HepG2 (cell line): ENCODE data around the gene TNK1. TPM values are rescaled to one million over a fixed set of nuclear protein-coding genes. Genes with fewer than 3 reads are reported as not detected.

Source experiments
- ATAC-seq: fragments of 200-7000 bp; cut with Tn5 transposase; 3 replicates; pipeline ENCODE4 v1.9.1; 2020; ENCODE audit warnings: mild to moderate bottlenecking, moderate library complexity
- BruUV-seq: library from RNA; stranded (reverse); fragments of 400-500 nt; replicated peaks from 2 replicates; lab custom pipeline; 2021; lab: Mats Ljungman, UMichigan
- CTCF ChIA-PET: fragments of 300-600 bp; formaldehyde crosslinking; extraction: SDS; loops from one replicate; lab custom pipeline; 2021; ENCODE audit warnings: low total read pairs, inconsistent platforms, low intra/inter-chr PET ratio; lab: Yijun Ruan, JAX
- POLR2A ChIA-PET: fragments of 350-600 bp; sonication (Branson Sonifier 250); formaldehyde crosslinking; loops from one replicate; lab custom pipeline; 2020; ENCODE audit warnings: antibody characterized with exemption, inconsistent platforms; lab: Yijun Ruan, JAX
- DNase-seq: peaks from one replicate; pipeline ENCODE4 v3.0.0-alpha.2; 2015; ENCODE audit warnings: low spot score
- FAIRE-seq: peaks from 3 replicates; lab custom pipeline; 2011; peaks lifted over from hg19 to GRCh38; lab: Jason Lieb, UNC
- H2AFZ ChIP-seq: one replicate; pipeline ENCODE4 v1.6.1; 2011; ENCODE audit warnings: low read length, inconsistent platforms
- H3K27ac ChIP-seq: fragments of 300-600 bp; 3 replicates; pipeline ENCODE4 v1.8.0; 2011; ENCODE audit warnings: mixed run types, mild to moderate bottlenecking, mixed read lengths, low read length, inconsistent platforms; ENCODE audit not compliant: insufficient read depth; ENCODE audit errors: extremely low read length
- H3K27me3 ChIP-seq, 2 experiments: fragments of 200-600 bp in 1 of 2; 2 replicates in 1 of 2; 3 replicates in 1 of 2; pipeline versions ENCODE4 v1.6.0 to v1.8.0; 2011; ENCODE audit warnings: low read length in 2 of 2, mild to moderate bottlenecking in 2 of 2, moderate library complexity in 2 of 2, inconsistent platforms in 1 of 2; ENCODE audit not compliant: insufficient read depth in 2 of 2, control insufficient read depth in 1 of 2
- H3K36me3 ChIP-seq, 2 experiments: fragments of 200-600 bp in 1 of 2; replicated peaks in 1 of 2; 2 replicates in 1 of 2; 3 replicates in 1 of 2; pipeline versions ENCODE4 v1.5.1 to v1.8.0; 2011; ENCODE audit warnings: low read length in 2 of 2, inconsistent platforms in 1 of 2; ENCODE audit not compliant: insufficient read depth in 2 of 2, control insufficient read depth in 1 of 2
- H3K4me1 ChIP-seq: 2 replicates; pipeline ENCODE4 v1.5.1; 2012; ENCODE audit warnings: low read length, inconsistent platforms; ENCODE audit not compliant: insufficient read depth
- H3K4me2 ChIP-seq: 2 replicates; pipeline ENCODE4 v1.6.0; 2011; ENCODE audit warnings: low read depth, low read length, inconsistent platforms
- H3K4me3 ChIP-seq, 3 experiments: fragments of 200-600 bp in 1 of 3; sonication (generic), shearing (Covaris generic) in 1 of 3; replicated peaks in 1 of 3; 2 replicates each; pipeline ENCODE4 v1.5.1; 2011 to 2016; ENCODE audit warnings: low read length in 3 of 3, inconsistent platforms in 2 of 3, low read depth in 2 of 3, mild to moderate bottlenecking in 2 of 3, control low read depth in 1 of 3, mixed read lengths in 1 of 3; ENCODE audit not compliant: insufficient read depth in 1 of 3
- H3K79me2 ChIP-seq: one replicate; pipeline ENCODE4 v1.6.1; 2011; ENCODE audit warnings: low read length, inconsistent platforms; ENCODE audit not compliant: insufficient read depth
- H3K9ac ChIP-seq: 2 replicates; pipeline ENCODE4 v1.6.0; 2011; ENCODE audit warnings: mild to moderate bottlenecking, low read depth, low read length, inconsistent platforms; ENCODE audit not compliant: insufficient read depth
- H3K9me3 ChIP-seq: 2 replicates; pipeline ENCODE4 v1.5.1; 2012; ENCODE audit warnings: mild to moderate bottlenecking, low read length
- H4K20me1 ChIP-seq: 2 replicates; pipeline ENCODE4 v1.6.0; 2011; ENCODE audit warnings: inconsistent platforms, mild to moderate bottlenecking, low read length, moderate library complexity; ENCODE audit not compliant: insufficient read depth
- HMGXB3 ChIP-seq: sonication (generic); formaldehyde crosslinking; IDR thresholded peaks from 2 replicates; pipeline ENCODE4 v1.4.0; 2020; ENCODE audit warnings: missing genetic modification reagents, borderline replicate concordance
- MAFF ChIP-seq: IDR thresholded peaks from 2 replicates; pipeline ENCODE4 v1.6.1; 2011; ENCODE audit warnings: low read depth, low read length, improper control_type of control experiment
- MTF2 ChIP-seq: sonication (generic); formaldehyde crosslinking; IDR thresholded peaks from 2 replicates; pipeline ENCODE4 v1.5.0; 2020; ENCODE audit warnings: missing genetic modification reagents, borderline replicate concordance
- ZC3H4 ChIP-seq: sonication (generic); formaldehyde crosslinking; IDR thresholded peaks from 2 replicates; pipeline ENCODE4 v1.4.0; 2020; ENCODE audit warnings: missing genetic modification reagents, borderline replicate concordance
- ZMYM4 ChIP-seq: sonication (generic); formaldehyde crosslinking; IDR thresholded peaks from 2 replicates; pipeline ENCODE4 v1.8.1; 2023; ENCODE audit warnings: mild to moderate bottlenecking, missing genetic modification reagents
- ZNF558 ChIP-seq: sonication (generic); formaldehyde crosslinking; IDR thresholded peaks from 2 replicates; pipeline ENCODE4 v1.9.0; 2022; ENCODE audit warnings: mild to moderate bottlenecking, missing genetic modification reagents, borderline replicate concordance
- WGBS: methylation state at CpG from one replicate; pipeline ENCODE4 v1.1.6; 2017; ENCODE audit warnings: low lambda C conversion rate; 5-methylcytosine and 5-hydroxymethylcytosine counted together
- in situ Hi-C: cut with HindIII; loops from 2 replicates; pipeline ENCODE4 v1.10.0; 2017; ENCODE audit warnings: low pct_unique_long_range_greater_than_20kb; ENCODE audit not compliant: extremely low pct_ligation_motif_present
- intact Hi-C: fragments of 100-400 bp; cut with micrococcal nuclease; formaldehyde crosslinking; loops from one replicate; pipeline ENCODE4 v1.10.0; 2022; ENCODE audit not compliant: unreplicated experiment
- polyA plus RNA-seq, 8 experiments: library from polyadenylated mRNA; depleted of rRNA in 3 of 8; stranded (reverse) in 7 of 8; unstranded in 1 of 8; fragments of >200 nt; fragmentation: Illumina TruSeq in 4 of 8; extraction: Trizol in 4 of 8; gene quantifications; 2 replicates each; pipeline versions ENCODE4 v1.2.1 to v1.2.3, GENCODE V29; 2011 to 2016; ENCODE audit warnings: low read depth in 4 of 8, missing spikeins in 1 of 8, mixed read lengths in 1 of 8; ENCODE audit not compliant: insufficient read depth in 1 of 8
- total RNA-seq, 5 experiments: library from RNA; depleted of rRNA; stranded (reverse); fragments of >200 nt; fragmentation: Illumina TruSeq; extraction: Trizol; gene quantifications; 2 replicates each; pipeline ENCODE4 v1.2.3, GENCODE V29; 2016; ENCODE audit warnings: low read depth in 1 of 5
- TF ChIP-seq, protein P1 (sequence below): sonication (generic); formaldehyde crosslinking; IDR thresholded peaks from 2 replicates; pipeline ENCODE4 v1.9.0; 2022; ENCODE audit warnings: low read depth, missing genetic modification reagents
- TF ChIP-seq, protein P2 (sequence below): sonication (generic); formaldehyde crosslinking; IDR thresholded peaks from 2 replicates; pipeline ENCODE4 v1.8.0; 2022; ENCODE audit warnings: missing genetic modification reagents, low read depth, mild to moderate bottlenecking, borderline replicate concordance

The TNK1 gene
- total and polyA plus RNA-seq, 2 of the 13 experiments (the other 11 are each of a cell fraction or from before 2014, with no cell fraction given): 2.0 to 3.5 TPM

DNA sequence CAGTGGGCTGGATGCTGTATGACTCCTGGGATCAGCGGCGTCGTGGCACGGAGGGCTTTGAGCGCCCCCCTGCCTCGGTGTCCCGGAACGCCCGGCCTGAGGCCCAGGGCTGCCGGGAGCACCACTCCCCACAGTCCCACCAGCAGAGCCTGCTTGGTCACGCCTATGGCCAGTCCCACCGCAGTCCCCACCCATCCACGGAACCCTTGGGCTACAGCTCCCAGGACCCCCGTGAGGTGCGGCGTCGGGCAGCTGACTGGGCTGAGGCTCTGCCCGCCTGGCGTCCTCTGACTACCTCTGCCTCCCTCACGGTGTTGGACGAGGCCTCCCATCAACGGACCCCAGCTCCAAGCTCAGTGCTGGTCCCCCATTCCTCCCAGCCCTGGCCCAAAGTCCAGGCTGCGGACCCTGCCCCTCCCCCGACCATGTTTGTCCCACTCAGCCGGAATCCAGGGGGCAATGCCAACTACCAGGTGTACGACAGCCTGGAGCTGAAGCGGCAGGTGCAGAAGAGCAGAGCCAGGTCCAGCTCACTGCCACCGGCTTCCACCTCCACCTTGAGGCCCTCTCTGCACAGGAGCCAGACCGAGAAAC is 46.1 kb downstream of the TNK1 start:
- WGBS: 49% methylated on average over 12 of the region's 29 CpGs
- 0 out of 2 replicates have a peak overlapping the region, but pooled peaks have one; percentile 11 for H3K4me2 ChIP-seq
- no peaks in the 10 kb centered on the region for H3K9me3 ChIP-seq
- intact Hi-C loops: no loop called here
- no peak overlapping the region for H2AFZ ChIP-seq
- H3K27ac ChIP-seq: no peak overlapping the region
- peaks cover 3% of the 10 kb centered on the region in 2 experiments; a peak in 3 of 5 replicates for H3K27me3 ChIP-seq
- POLR2A ChIA-PET: interaction anchor here (1.2 kb wide), 1 partner anchor 24 kb away, joined by 3 read pairs; no protein-coding TSS in a partner anchor
- H3K36me3 ChIP-seq: no peaks in the 10 kb centered on the region
- no peak overlapping the region for H3K9ac ChIP-seq
- ATAC-seq (peak; percentile 32; the same call in 1 of the 3 replicates), FAIRE-seq (no peak), DNase-seq (no peak)
- H3K4me3 ChIP-seq: no peak overlapping the region; a peak in 1 of 6 replicates
- no peaks in the 10 kb centered on the region for H4K20me1 ChIP-seq
- CTCF ChIA-PET: no interaction called here
- H3K79me2 ChIP-seq: no peaks in the 10 kb centered on the region
- TF ChIP-seq, protein P1, sequence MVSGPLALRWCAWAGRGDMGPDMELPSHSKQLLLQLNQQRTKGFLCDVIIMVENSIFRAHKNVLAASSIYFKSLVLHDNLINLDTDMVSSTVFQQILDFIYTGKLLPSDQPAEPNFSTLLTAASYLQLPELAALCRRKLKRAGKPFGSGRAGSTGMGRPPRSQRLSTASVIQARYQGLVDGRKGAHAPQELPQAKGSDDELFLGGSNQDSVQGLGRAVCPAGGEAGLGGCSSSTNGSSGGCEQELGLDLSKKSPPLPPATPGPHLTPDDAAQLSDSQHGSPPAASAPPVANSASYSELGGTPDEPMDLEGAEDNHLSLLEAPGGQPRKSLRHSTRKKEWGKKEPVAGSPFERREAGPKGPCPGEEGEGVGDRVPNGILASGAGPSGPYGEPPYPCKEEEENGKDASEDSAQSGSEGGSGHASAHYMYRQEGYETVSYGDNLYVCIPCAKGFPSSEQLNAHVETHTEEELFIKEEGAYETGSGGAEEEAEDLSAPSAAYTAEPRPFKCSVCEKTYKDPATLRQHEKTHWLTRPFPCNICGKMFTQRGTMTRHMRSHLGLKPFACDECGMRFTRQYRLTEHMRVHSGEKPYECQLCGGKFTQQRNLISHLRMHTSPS (CRISPR knock-in tag): peak; percentile 34; the same call in 1 of the 2 replicates
- TF ChIP-seq MTF2 (CRISPR knock-in tag): no peak
- no peak for TF ChIP-seq HMGXB3 (CRISPR knock-in tag)
- TF ChIP-seq MAFF: no peak
- TF ChIP-seq ZNF558 (CRISPR knock-in tag): no peak
- TF ChIP-seq ZC3H4 (CRISPR knock-in tag): no peak
- no peak for TF ChIP-seq ZMYM4 (CRISPR knock-in tag)
- TF ChIP-seq, protein P2, sequence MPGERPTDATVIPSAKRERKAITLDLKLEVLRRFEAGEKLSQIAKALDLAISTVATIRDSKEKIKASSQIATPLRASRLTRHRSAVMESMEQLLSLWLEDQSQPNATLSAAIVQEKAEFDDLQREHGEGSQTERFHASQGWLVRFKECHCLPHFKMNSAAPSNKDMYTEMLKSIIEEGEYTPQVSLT (CRISPR knock-in tag): no peak
- BruUV-seq: no TSS peak
- peaks cover 8% of the 10 kb centered on the region for H3K4me1 ChIP-seq
- in situ Hi-C loops: no loop called here
